ENCODE data around the gene TMEM203.

- TF ChIP-seq, protein P1, sequence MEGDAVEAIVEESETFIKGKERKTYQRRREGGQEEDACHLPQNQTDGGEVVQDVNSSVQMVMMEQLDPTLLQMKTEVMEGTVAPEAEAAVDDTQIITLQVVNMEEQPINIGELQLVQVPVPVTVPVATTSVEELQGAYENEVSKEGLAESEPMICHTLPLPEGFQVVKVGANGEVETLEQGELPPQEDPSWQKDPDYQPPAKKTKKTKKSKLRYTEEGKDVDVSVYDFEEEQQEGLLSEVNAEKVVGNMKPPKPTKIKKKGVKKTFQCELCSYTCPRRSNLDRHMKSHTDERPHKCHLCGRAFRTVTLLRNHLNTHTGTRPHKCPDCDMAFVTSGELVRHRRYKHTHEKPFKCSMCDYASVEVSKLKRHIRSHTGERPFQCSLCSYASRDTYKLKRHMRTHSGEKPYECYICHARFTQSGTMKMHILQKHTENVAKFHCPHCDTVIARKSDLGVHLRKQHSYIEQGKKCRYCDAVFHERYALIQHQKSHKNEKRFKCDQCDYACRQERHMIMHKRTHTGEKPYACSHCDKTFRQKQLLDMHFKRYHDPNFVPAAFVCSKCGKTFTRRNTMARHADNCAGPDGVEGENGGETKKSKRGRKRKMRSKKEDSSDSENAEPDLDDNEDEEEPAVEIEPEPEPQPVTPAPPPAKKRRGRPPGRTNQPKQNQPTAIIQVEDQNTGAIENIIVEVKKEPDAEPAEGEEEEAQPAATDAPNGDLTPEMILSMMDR (IDR thresholded peaks at IDR 0.05; ENCODE audit: low read depth, low read length): no peak
- TF ChIP-seq EZH2phosphoT487 (IDR thresholded peaks at IDR 0.05; ENCODE audit: low read depth): no peak
Measured at GRCh38 chr9:137173796-137174664, 31.4 kb downstream of the TMEM203 start.

Measured in OCI-LY3 (cell line).